ENCODE data around the gene SPATA7. TPM values are rescaled to one million over a fixed set of nuclear protein-coding genes. Genes with fewer than 3 reads are reported as not detected.

SPATA7 gene
- total RNA-seq, 1 experiment from 2014 or later = 50.2 TPM

DNA sequence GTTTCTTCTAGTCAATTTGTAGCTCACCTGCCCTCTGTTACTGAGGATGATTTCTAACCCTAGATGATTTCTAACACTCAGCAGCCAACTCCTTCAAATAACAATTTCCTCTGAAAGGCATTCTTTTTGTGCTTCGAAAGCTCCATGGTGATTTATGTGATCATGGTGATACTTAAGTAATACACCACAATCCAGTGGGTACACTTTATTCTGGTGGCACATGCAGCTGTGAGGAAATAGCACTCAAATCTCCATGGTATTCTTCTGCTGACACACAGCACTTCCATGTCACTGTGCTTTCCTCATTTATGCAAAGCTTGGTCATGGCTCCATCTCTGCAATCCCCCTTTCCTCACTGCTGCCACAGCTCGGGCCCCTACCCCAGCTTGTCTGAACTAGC, 95.6 kb downstream of the SPATA7 start:
- DNase-seq (ENCODE audit: extremely low read depth, low read depth) = no peak

DNA sequence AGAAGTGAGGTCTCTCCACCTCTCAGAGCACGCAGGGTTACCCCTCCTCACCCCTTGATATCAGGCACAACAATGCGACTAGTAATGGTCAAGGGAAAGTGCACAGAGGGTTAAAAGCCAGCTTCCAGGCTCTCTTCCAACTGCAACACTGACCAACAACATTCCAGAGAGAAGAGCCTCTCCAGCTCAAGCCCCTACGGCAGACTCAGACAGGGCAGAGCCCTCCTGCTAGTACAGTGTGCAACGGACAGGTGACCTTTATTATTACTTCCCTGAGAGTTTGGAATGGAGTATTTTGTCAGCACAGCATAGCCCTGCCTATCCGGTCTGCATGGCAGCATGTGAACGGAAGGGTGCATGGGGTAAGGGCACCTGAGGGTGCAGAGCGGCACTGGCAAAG, 96.3 kb downstream of the SPATA7 start:
- DNase-seq (ENCODE audit: extremely low read depth, low read depth) = no peak

DNA sequence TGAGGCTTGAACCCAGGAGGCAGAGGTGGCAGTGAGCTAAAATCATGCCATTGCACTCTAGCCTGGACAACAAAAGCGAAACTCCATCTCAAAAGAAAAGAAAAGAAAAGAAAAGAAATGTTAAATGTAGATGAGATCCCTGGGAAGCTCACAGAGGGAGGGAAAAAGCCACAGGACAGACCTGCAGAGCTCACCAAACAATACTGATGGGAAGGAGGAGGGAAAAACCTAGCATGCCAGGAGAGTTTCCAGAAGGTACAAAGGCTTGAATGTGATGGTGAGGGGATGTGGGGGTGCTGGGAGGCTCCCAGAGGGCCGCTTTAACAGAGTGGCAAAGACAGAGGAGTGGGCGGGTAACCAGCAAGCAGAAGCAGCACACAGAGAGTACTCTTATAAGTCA, 97.1 kb downstream of the SPATA7 start:
- no peak for DNase-seq (ENCODE audit: extremely low read depth, low read depth)

Other genes with a start within 250 kb of the SPATA7 start
- 0.07 TPM in 1 of 2 replicates, not detected in the other for gene KCNK10, start 62.4 kb upstream of the SPATA7 start, total RNA-seq (2014; rRNA removed; shearing (Covaris generic))
- gene PTPN21, start 169.3 kb downstream of the SPATA7 start, total RNA-seq (2014; rRNA removed; shearing (Covaris generic)) = 3.8 and 5.0 TPM in 2 replicates
- gene ZC3H14, start 177.4 kb downstream of the SPATA7 start, total RNA-seq (2014; rRNA removed; shearing (Covaris generic)) = 93.1 and 97.8 TPM in 2 replicates

Data from NCI-H460 (cell line).